AG04450 (cell line): ENCODE data around the gene INTS4. TPM values are rescaled to one million over a fixed set of nuclear protein-coding genes. Genes with fewer than 3 reads are reported as not detected.
"Not testable (repeated sequence)": the region's sequence is repeated elsewhere in the genome, so short reads cannot be mapped to it uniquely, and the experiment has no call there.

ENCODE experiments used
- CTCF ChIA-PET: fragments of 300-600, 350-600 bp; formaldehyde crosslinking; extraction: SDS; loops from one replicate; lab custom pipeline; 2022; ENCODE audit warnings: antibody characterized with exemption, inconsistent platforms; lab: Charles Lee
- POLR2A ChIA-PET: fragments of 350-600 bp; formaldehyde crosslinking; extraction: SDS; loops from one replicate; lab custom pipeline; 2021; ENCODE audit warnings: antibody characterized with exemption, inconsistent platforms; lab: Yijun Ruan, JAX
- DNase-seq: peaks from one replicate; pipeline ENCODE4 v3.0.0-alpha.2; 2011; ENCODE audit warnings: low read depth, low spot score
- H3K27ac ChIP-seq: one replicate; pipeline ENCODE4 v1.5.1; 2012; ENCODE audit warnings: low read depth, low read length, control low read depth
- H3K27me3 ChIP-seq: one replicate; pipeline ENCODE4 v1.6.0; 2012; ENCODE audit warnings: low read length; ENCODE audit not compliant: control insufficient read depth, insufficient read depth
- H3K4me3 ChIP-seq: 2 replicates; pipeline ENCODE4 v1.5.1; 2011; ENCODE audit warnings: mild to moderate bottlenecking, low read depth, low read length, control low read depth
- H3K9me3 ChIP-seq: 2 replicates; pipeline ENCODE4 v1.5.1; 2012; ENCODE audit warnings: low read length; ENCODE audit not compliant: control insufficient read depth, insufficient read depth
- CTCF ChIP-seq: IDR thresholded peaks from 2 replicates; pipeline ENCODE4 v1.5.1; 2011; ENCODE audit warnings: low read depth, low read length, control low read depth, inconsistent platforms
- polyA plus RNA-seq: library from polyadenylated mRNA; depleted of rRNA; stranded (reverse); fragments of >200 nt; gene quantifications from 2 replicates; pipeline ENCODE4 v1.2.3, GENCODE V29; 2011

Gene INTS4
- polyA plus RNA-seq, 1 experiment, result 28.4 TPM

- H3K27ac ChIP-seq, H3K27me3 ChIP-seq, POLR2A ChIA-PET, DNase-seq, CTCF ChIA-PET, H3K4me3 ChIP-seq, H3K9me3 ChIP-seq: not testable (repeated sequence)
Measured at GRCh38 chr11:77890619-77891056, 103.8 kb downstream of the INTS4 start.

GRCh38 chr11:77890100-77890614 is 104.3 kb downstream of the INTS4 start:
- H3K27me3 ChIP-seq, H3K27ac ChIP-seq, CTCF ChIA-PET, H3K4me3 ChIP-seq, DNase-seq, H3K9me3 ChIP-seq, POLR2A ChIA-PET: not testable (repeated sequence)

GRCh38 chr11:77889045-77889444 is 105.4 kb downstream of the INTS4 start:
- H3K27me3 ChIP-seq, H3K9me3 ChIP-seq, H3K27ac ChIP-seq, H3K4me3 ChIP-seq, CTCF ChIA-PET, POLR2A ChIA-PET, DNase-seq: not testable (repeated sequence)

GRCh38 chr11:77886401-77886800 is 108.1 kb downstream of the INTS4 start:
- no peak for TF ChIP-seq CTCF
- ChIA-PET CTCF (no interaction called here), POLR2A (no interaction called here)
- H3K27me3 ChIP-seq, result no peaks in the 10 kb centered on the region
- no peak for DNase-seq
- no peaks in the 10 kb centered on the region for H3K9me3 ChIP-seq
- no peak overlapping the region for H3K4me3 ChIP-seq
- no peak overlapping the region for H3K27ac ChIP-seq

GRCh38 chr11:77884829-77885190 is 109.7 kb downstream of the INTS4 start:
- ChIA-PET CTCF (no interaction called here), POLR2A (no interaction called here)
- H3K4me3 ChIP-seq, result no peak overlapping the region
- H3K9me3 ChIP-seq, result no peaks in the 10 kb centered on the region
- no peak for DNase-seq
- TF ChIP-seq CTCF, result no peak
- H3K27ac ChIP-seq, result peak overlapping the region; percentile 69
- H3K27me3 ChIP-seq, result no peaks in the 10 kb centered on the region

- ChIA-PET POLR2A (no interaction called here), CTCF (no interaction called here)
- H3K9me3 ChIP-seq, result no peaks in the 10 kb centered on the region
- peak; percentile 48 for DNase-seq
- H3K4me3 ChIP-seq, result no peak overlapping the region
- H3K27ac ChIP-seq, result peak overlapping the region; percentile 69
- no peak for TF ChIP-seq CTCF
- no peaks in the 10 kb centered on the region for H3K27me3 ChIP-seq
Measured at GRCh38 chr11:77884186-77884828, 110.2 kb downstream of the INTS4 start.
